ENCODE data around the gene PIMREG.
A peak's percentile ranks its signal among the peaks of the same experiment; 100 is the strongest.

Gene PIMREG

GRCh38 chr17:6462692-6463091 lies 18.4 kb downstream of the PIMREG start:
- no peak for DNase-seq

GRCh38 chr17:6463616-6464445 lies 19.6 kb downstream of the PIMREG start:
- DNase-seq, result no peak

GRCh38 chr17:6464446-6465041 lies 20.3 kb downstream of the PIMREG start:
- DNase-seq, result no peak

GRCh38 chr17:6465206-6466003 lies 21.1 kb downstream of the PIMREG start:
- no peak for DNase-seq

GRCh38 chr17:6467567-6467966 lies 23.3 kb downstream of the PIMREG start:
- DNase-seq, result no peak

- no peak for DNase-seq
Observed at GRCh38 chr17:6468051-6468790, 24.0 kb downstream of the PIMREG start.

- no peak for DNase-seq
Observed at GRCh38 chr17:6470146-6470718, 26.0 kb downstream of the PIMREG start.

- DNase-seq, result peak; percentile 55
Observed at GRCh38 chr17:6470751-6471521, 26.7 kb downstream of the PIMREG start.

- peak; percentile 90 for DNase-seq
Observed at GRCh38 chr17:6471531-6472465, 27.5 kb downstream of the PIMREG start.

- no peak for DNase-seq
Observed at GRCh38 chr17:6472517-6472916, 28.3 kb downstream of the PIMREG start.

- DNase-seq, result peak; percentile 61
Observed at GRCh38 chr17:6473128-6473767, 29.0 kb downstream of the PIMREG start.

- no peak for DNase-seq
Observed at GRCh38 chr17:6474376-6474775, 30.1 kb downstream of the PIMREG start.

GRCh38 chr17:6474906-6475305 lies 30.7 kb downstream of the PIMREG start:
- DNase-seq, result no peak

- no peak for DNase-seq
Observed at GRCh38 chr17:6475411-6475810, 31.2 kb downstream of the PIMREG start.

GRCh38 chr17:6476076-6476809 lies 32.0 kb downstream of the PIMREG start:
- no peak for DNase-seq

GRCh38 chr17:6476810-6477179 lies 32.5 kb downstream of the PIMREG start:
- DNase-seq, result no peak

- no peak for DNase-seq
Observed at GRCh38 chr17:6477831-6478383, 33.7 kb downstream of the PIMREG start.

- DNase-seq, result no peak
Observed at GRCh38 chr17:6478486-6478885, 34.2 kb downstream of the PIMREG start.

Data from NCI-H226 (cell line).